CD14-positive monocyte (primary cell): ENCODE measurements around the gene STAP2. TPM values are rescaled to one million over a fixed set of nuclear protein-coding genes. Genes with fewer than 3 reads are reported as not detected.

Experiments used
- DNase-seq, 3 donors: peaks; one replicate each; pipeline ENCODE4 v3.0.0-alpha.2; 2011 to 2022
- H2AFZ ChIP-seq: 2 replicates; pipeline ENCODE4 v1.6.0; 2012; ENCODE audit warnings: mild to moderate bottlenecking, low read depth, low read length, inconsistent platforms; ENCODE audit not compliant: insufficient read depth, poor library complexity, severe bottlenecking
- H3K27ac ChIP-seq, 2 donors: 1 replicate in 1 of 2; 2 replicates in 1 of 2; pipeline ENCODE4 v1.5.1; 2012 to 2013; ENCODE audit warnings: low read length in 2 of 2, control low read depth in 1 of 2, inconsistent platforms in 1 of 2, low read depth in 1 of 2, mild to moderate bottlenecking in 1 of 2
- H3K27me3 ChIP-seq, 2 donors: one replicate each; pipeline versions ENCODE4 v1.6.0 to v1.6.1; 2011 to 2013; ENCODE audit warnings: low read length in 2 of 2; ENCODE audit not compliant: control insufficient read depth in 2 of 2, insufficient read depth in 2 of 2
- H3K36me3 ChIP-seq, 2 donors: replicated peaks in 1 of 2; 1 replicate in 1 of 2; 2 replicates in 1 of 2; pipeline versions ENCODE4 v1.5.1 to v1.6.1; 2012 to 2013; ENCODE audit warnings: low read length in 2 of 2, control low read depth in 1 of 2, inconsistent platforms in 1 of 2, mild to moderate bottlenecking in 1 of 2; ENCODE audit not compliant: insufficient read depth in 2 of 2, control insufficient read depth in 1 of 2
- H3K4me1 ChIP-seq, 2 donors: 1 replicate in 1 of 2; 2 replicates in 1 of 2; pipeline versions ENCODE4 v1.5.1 to v1.6.1; 2012 to 2013; ENCODE audit warnings: low read length in 2 of 2, control low read depth in 1 of 2, inconsistent platforms in 1 of 2, mild to moderate bottlenecking in 1 of 2, moderate library complexity in 1 of 2; ENCODE audit not compliant: insufficient read depth in 2 of 2, control insufficient read depth in 1 of 2
- H3K4me2 ChIP-seq: replicated peaks from 2 replicates; pipeline ENCODE3; 2012; ENCODE audit warnings: low read length, moderate library complexity, mild to moderate bottlenecking; ENCODE audit not compliant: poor library complexity, severe bottlenecking; ENCODE audit errors: extremely low read depth
- H3K4me3 ChIP-seq, 3 experiments: fragments of 200-600 bp in 1 of 3; sonication (generic) in 1 of 3; replicated peaks in 1 of 3; 1 replicate in 2 of 3; 2 replicates in 1 of 3; pipeline ENCODE4 v1.5.1; 2011 to 2013; ENCODE audit warnings: low read length in 3 of 3, mild to moderate bottlenecking in 3 of 3, control low read depth in 2 of 3, low read depth in 2 of 3, inconsistent platforms in 1 of 3, moderate library complexity in 1 of 3
- H3K79me2 ChIP-seq: 2 replicates; pipeline ENCODE4 v1.6.0; 2012; ENCODE audit warnings: mild to moderate bottlenecking, control low read depth, inconsistent platforms, low read length, moderate library complexity; ENCODE audit not compliant: insufficient read depth
- H3K9ac ChIP-seq: 2 replicates; pipeline ENCODE4 v1.6.0; 2017; ENCODE audit warnings: low read length, mild to moderate bottlenecking; ENCODE audit not compliant: insufficient read depth, poor library complexity, severe bottlenecking
- H3K9me3 ChIP-seq, 2 donors: replicated peaks in 1 of 2; 1 replicate in 1 of 2; 2 replicates in 1 of 2; pipeline versions ENCODE4 v1.5.1 to v1.6.1; 2012 to 2013; ENCODE audit warnings: low read length in 2 of 2, control low read depth in 1 of 2; ENCODE audit not compliant: control insufficient read depth in 1 of 2, insufficient read depth in 1 of 2
- H4K20me1 ChIP-seq: 2 replicates; pipeline ENCODE4 v1.6.0; 2012; ENCODE audit warnings: mild to moderate bottlenecking, low read length, control low read depth, moderate library complexity; ENCODE audit not compliant: insufficient read depth
- H3K27ac Mint-ChIP-seq, 7 donors: one replicate each; pipeline ENCODE4 v1.8.0; 2020; ENCODE audit warnings: mild to moderate bottlenecking in 7 of 7, mixed read lengths in 7 of 7, moderate library complexity in 6 of 7, inconsistent platforms in 2 of 7
- H3K27me3 Mint-ChIP-seq, 3 donors: one replicate each; pipeline ENCODE4 v1.8.0; 2021 to 2022; ENCODE audit warnings: low read depth in 3 of 3, mild to moderate bottlenecking in 3 of 3, mixed read lengths in 3 of 3, moderate library complexity in 3 of 3, inconsistent platforms in 1 of 3
- H3K36me3 Mint-ChIP-seq, 2 donors: one replicate each; pipeline ENCODE4 v1.8.0; 2020; ENCODE audit warnings: mixed read lengths in 2 of 2, inconsistent platforms in 1 of 2, mild to moderate bottlenecking in 1 of 2
- H3K4me1 Mint-ChIP-seq: one replicate; pipeline ENCODE4 v1.8.0; 2020; ENCODE audit warnings: mild to moderate bottlenecking, mixed read lengths
- H3K4me3 Mint-ChIP-seq, 2 donors: one replicate each; pipeline ENCODE4 v1.8.0; 2020; ENCODE audit warnings: mild to moderate bottlenecking in 2 of 2, mixed read lengths in 2 of 2, moderate library complexity in 1 of 2
- H3K9me3 Mint-ChIP-seq, 7 donors: one replicate each; pipeline ENCODE4 v1.8.0; 2020 to 2022; ENCODE audit warnings: mixed read lengths in 7 of 7, mild to moderate bottlenecking in 6 of 7, moderate library complexity in 6 of 7, inconsistent platforms in 2 of 7
- CTCF ChIP-seq: fragments of 200-600 bp; IDR thresholded peaks from one replicate; pipeline ENCODE4 v1.8.0; 2022; ENCODE audit warnings: antibody characterized with exemption, mild to moderate bottlenecking
- WGBS: methylation state at CpG from one replicate; pipeline ENCODE4 v1.1.5; 2013; ENCODE audit warnings: missing lambda C conversion rate; ENCODE audit not compliant: insufficient coverage; 5-methylcytosine and 5-hydroxymethylcytosine counted together
- intact Hi-C, 2 donors: fragments of 100-400 bp; cut with micrococcal nuclease; formaldehyde crosslinking; loops; one replicate each; pipeline versions ENCODE4 v1.15.0 to v1.15.1; 2023
- polyA plus RNA-seq, 3 donors: library from polyadenylated mRNA; depleted of rRNA in 1 of 3; unstranded in 2 of 3; stranded (reverse) in 1 of 3; fragments of 300-500 nt in 2 of 3; fragments of >200 nt in 1 of 3; fragmentation: Illumina TruSeq in 2 of 3; gene quantifications; 1 replicate in 2 of 3; 2 replicates in 1 of 3; pipeline ENCODE4 v1.2.3, GENCODE V29; 2012 to 2021

Gene STAP2
- polyA plus RNA-seq, 3 donors: 0.11 to 0.17 TPM; not detected in 1

- Histone ChIP-seq H3K9ac (no peak overlapping the region), H2AFZ (no peak overlapping the region), H3K4me2 (no peak overlapping the region), H3K4me3 (no peak overlapping the region), H4K20me1 (no peaks in the 10 kb centered on the region), H3K27me3 (no peaks in the 10 kb centered on the region), H3K27ac (no peak overlapping the region), H3K9me3 (peaks cover 27 to 43% of the 10 kb centered on the region in 2 donors), H3K4me1 (peaks cover 6 to 9% of the 10 kb centered on the region in 2 donors), H3K79me2 (no peaks in the 10 kb centered on the region), H3K36me3 (no peaks in the 10 kb centered on the region)
- TF ChIP-seq CTCF: no peak
- H3K4me1 Mint-ChIP-seq: peaks cover 8% of the 10 kb centered on the region
- H3K9me3 Mint-ChIP-seq: peaks cover 33 to 50% (median 40%) of the 10 kb centered on the region in 7 donors
- no peak for DNase-seq
- no peak overlapping the region for H3K27ac Mint-ChIP-seq
- H3K36me3 Mint-ChIP-seq: no peaks in the 10 kb centered on the region
- 97% methylated on average over 2 of the region's 2 CpGs for whole genome bisulfite sequencing
- no peak overlapping the region for H3K4me3 Mint-ChIP-seq
- peaks cover 4 to 8% (median 7%) of the 10 kb centered on the region in 3 donors for H3K27me3 Mint-ChIP-seq
- intact Hi-C loops: loop anchor here in 1 of 2 donors (10.0 kb wide), 1 partner anchor 354 kb away; the partner anchor contains the start of gene MYDGF
Observed at GRCh38 chr19:4320419-4320818, 18.2 kb downstream of the STAP2 start.

DNA sequence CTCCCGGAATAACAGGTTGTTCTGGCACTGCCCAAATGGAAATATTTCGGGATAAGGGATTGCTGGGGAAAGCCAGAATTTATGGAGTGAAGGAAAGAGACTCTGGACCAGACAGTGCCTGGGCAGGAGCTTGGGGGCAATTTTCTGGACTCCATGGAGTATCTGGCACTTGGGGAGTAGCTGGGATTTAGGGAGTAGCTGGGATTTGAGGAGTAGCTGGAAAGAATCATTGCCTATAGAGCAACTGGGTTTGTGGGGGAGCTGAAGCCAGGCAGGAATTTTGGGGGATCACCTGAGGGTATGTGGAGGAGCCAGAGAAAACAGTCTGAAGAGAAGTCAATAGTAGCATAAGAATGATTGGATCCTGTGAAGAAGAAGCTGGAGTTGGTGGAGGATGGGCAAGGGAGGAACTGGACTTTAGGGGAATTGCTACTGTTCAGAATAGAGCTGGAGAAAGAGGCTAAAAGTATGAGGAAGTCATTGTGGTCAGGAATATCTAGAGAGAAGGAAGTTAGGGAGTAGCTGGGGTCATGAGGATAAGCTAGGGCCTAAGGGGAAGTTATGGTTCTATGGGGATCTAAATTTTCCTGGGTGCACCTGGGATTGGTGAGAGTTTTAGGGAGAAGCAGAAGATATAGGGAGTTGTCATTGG is 19.4 kb downstream of the STAP2 start:
- intact Hi-C loops: no loop called here
- Histone ChIP-seq H3K4me2 (no peak overlapping the region), H3K36me3 (no peaks in the 10 kb centered on the region), H3K27ac (no peak overlapping the region), H4K20me1 (no peaks in the 10 kb centered on the region), H3K9me3 (peaks cover 27 to 43% of the 10 kb centered on the region in 2 donors), H3K9ac (no peak overlapping the region), H3K4me3 (no peak overlapping the region), H2AFZ (no peak overlapping the region), H3K4me1 (peaks cover 8 to 16% of the 10 kb centered on the region in 2 donors), H3K27me3 (no peaks in the 10 kb centered on the region), H3K79me2 (no peaks in the 10 kb centered on the region)
- 100% methylated on average over 2 of the region's 2 CpGs for WGBS
- Mint-ChIP-seq H3K27me3 (peaks cover 1 to 6% (median 5%) of the 10 kb centered on the region in 3 donors), H3K4me3 (no peak overlapping the region), H3K36me3 (no peaks in the 10 kb centered on the region), H3K27ac (peak overlapping the region in 1 of 7 donors; percentile 66), H3K4me1 (peaks cover 15% of the 10 kb centered on the region), H3K9me3 (peaks cover 33 to 50% (median 40%) of the 10 kb centered on the region in 7 donors)
- no peak for TF ChIP-seq CTCF
- peak in 2 of 3 donors; percentile 10 to 27 for DNase-seq
